GM21786 (cell line): ENCODE data around the gene MVP.
"Not testable (repeated sequence)": the region's sequence is repeated elsewhere in the genome, so short reads cannot be mapped to it uniquely, and the experiment has no call there.

Source experiments
- ATAC-seq: cut with Tn5 transposase; IDR thresholded peaks from one replicate; pipeline ENCODE4 v1.9.1; 2021; ENCODE audit not compliant: unreplicated experiment

The MVP gene

GRCh38 chr16:29820271-29820701, at the start of gene MVP:
Gene MVP, plus strand, starts transcription at chr16:29820462. Its CDS starts 10,088 bp downstream, at chr16:29830550.
- ATAC-seq = no peak

GRCh38 chr16:29772330-29772729, 47.9 kb upstream of the MVP start:
- not testable (repeated sequence) for ATAC-seq

GRCh38 chr16:29774730-29775129, 45.5 kb upstream of the MVP start:
- ATAC-seq = no peak

- ATAC-seq = no peak
These were observed 44.4 kb upstream of the MVP start for GRCh38 chr16:29775742-29776408.

GRCh38 chr16:29777576-29778350, 42.5 kb upstream of the MVP start, which contains the start of gene ZG16:
Gene ZG16, plus strand, starts transcription at chr16:29778256. Its CDS starts 1,011 bp downstream, at chr16:29779267.
- ATAC-seq = no peak

- no peak for ATAC-seq
These were observed 40.8 kb upstream of the MVP start for GRCh38 chr16:29779474-29779873.

- ATAC-seq = not testable (repeated sequence)
These were observed 36.9 kb upstream of the MVP start for GRCh38 chr16:29783094-29783953.

GRCh38 chr16:29784157-29784556, 36.1 kb upstream of the MVP start:
- no peak for ATAC-seq

- ATAC-seq = no peak
These were observed 35.3 kb upstream of the MVP start for GRCh38 chr16:29784901-29785500.

- ATAC-seq = not testable (repeated sequence)
These were observed 33.1 kb upstream of the MVP start for GRCh38 chr16:29787155-29787554.

GRCh38 chr16:29789775-29790182, 30.5 kb upstream of the MVP start:
- ATAC-seq = no peak

GRCh38 chr16:29790183-29790948, 29.9 kb upstream of the MVP start, which contains the start of gene KIF22:
Gene KIF22, plus strand, starts transcription at chr16:29790751. Its CDS starts 9 bp downstream, at chr16:29790760.
- peak; percentile 89 for ATAC-seq

GRCh38 chr16:29790949-29791844, 29.1 kb upstream of the MVP start:
- ATAC-seq = no peak

- no peak for ATAC-seq
These were observed 28.1 kb upstream of the MVP start for GRCh38 chr16:29791845-29792807.

GRCh38 chr16:29793153-29793552, 27.1 kb upstream of the MVP start:
- ATAC-seq = not testable (repeated sequence)

- no peak for ATAC-seq
These were observed 26.0 kb upstream of the MVP start for GRCh38 chr16:29794231-29794710.

GRCh38 chr16:29802416-29802935, 17.8 kb upstream of the MVP start:
- no peak for ATAC-seq
